Lung (tissue), 12 donors: Measurements from ENCODE around the gene BHLHA15. TPM values are rescaled to one million over a fixed set of nuclear protein-coding genes. Genes with fewer than 3 reads are reported as not detected.

Experiments
- ATAC-seq: fragments of 200-7000 bp; cut with Tn5 transposase; one replicate; pipeline ENCODE4 v1.9.1; 2020; ENCODE audit warnings: moderate number of reproducible peaks; ENCODE audit not compliant: insufficient read depth, low FRiP score
- DNase-seq, 3 donors: peaks; one replicate each; pipeline ENCODE4 v3.0.0-alpha.2; 2013 to 2017
- H3K27ac ChIP-seq, 2 donors: one replicate each; pipeline ENCODE4 v1.5.1; 2013; ENCODE audit warnings: mild to moderate bottlenecking in 2 of 2, moderate library complexity in 2 of 2, control low read depth in 1 of 2, inconsistent platforms in 1 of 2, low read depth in 1 of 2, low read length in 1 of 2
- H3K27me3 ChIP-seq, 3 donors: one replicate each; pipeline ENCODE4 v1.5.1; 2013; ENCODE audit warnings: low read length in 2 of 3; ENCODE audit not compliant: control insufficient read depth in 3 of 3, insufficient read depth in 3 of 3
- H3K36me3 ChIP-seq, 4 donors: one replicate each; pipeline ENCODE4 v1.5.1; 2013; ENCODE audit warnings: low read length in 4 of 4, mild to moderate bottlenecking in 1 of 4, moderate library complexity in 1 of 4; ENCODE audit not compliant: control insufficient read depth in 4 of 4, insufficient read depth in 4 of 4
- H3K4me1 ChIP-seq, 5 donors: one replicate each; pipeline ENCODE4 v1.5.1; 2013; ENCODE audit warnings: low read length in 5 of 5, mild to moderate bottlenecking in 2 of 5, moderate library complexity in 1 of 5; ENCODE audit not compliant: control insufficient read depth in 5 of 5, insufficient read depth in 5 of 5
- H3K4me3 ChIP-seq: one replicate; pipeline ENCODE4 v1.5.1; 2013; ENCODE audit warnings: mild to moderate bottlenecking, control low read depth, moderate library complexity
- H3K9ac ChIP-seq, 2 donors: one replicate each; pipeline ENCODE4 v1.5.1; 2013; ENCODE audit warnings: low read length in 2 of 2, control low read depth in 1 of 2; ENCODE audit not compliant: insufficient read depth in 1 of 2
- H3K9me3 ChIP-seq, 4 donors: one replicate each; pipeline ENCODE4 v1.5.1; 2013; ENCODE audit warnings: low read length in 3 of 4, mild to moderate bottlenecking in 1 of 4, moderate library complexity in 1 of 4; ENCODE audit not compliant: control insufficient read depth in 4 of 4, insufficient read depth in 3 of 4
- WGBS, 2 donors: extraction: QIAGEN DNeasy Blood & Tissue Kit; methylation state at CpG; one replicate each; pipeline ENCODE4 v1.1.7; 2013; 5-methylcytosine and 5-hydroxymethylcytosine counted together
- polyA plus RNA-seq, 2 donors: library from polyadenylated mRNA; stranded (reverse); fragments of 200-250 nt; gene quantifications; one replicate each; pipeline ENCODE4 v1.2.1, GENCODE V29; 2013
- total RNA-seq, 2 donors: library from RNA; depleted of rRNA in 1 of 2; stranded (reverse); fragments of >200 nt in 1 of 2; gene quantifications; one replicate each; pipeline ENCODE4 v1.2.1, GENCODE V29; 2014 to 2021
- TF ChIP-seq, protein P1 (sequence below): IDR thresholded peaks from 2 replicates; pipeline ENCODE4 v1.5.1; 2012; ENCODE audit warnings: mild to moderate bottlenecking; ENCODE audit errors: control extremely low read depth, extremely low read depth
- donor health status: control.
- donor health status: control.
- donor health status: Bipolar disorder and iron deficiency.
- donor health status: healthy.
- donor health status: DM: yes; HTN: yes; CAD: no.

The BHLHA15 gene
- total and polyA plus RNA-seq, 4 donors: 0.93 to 4.0 (median 2.6) TPM

DNA sequence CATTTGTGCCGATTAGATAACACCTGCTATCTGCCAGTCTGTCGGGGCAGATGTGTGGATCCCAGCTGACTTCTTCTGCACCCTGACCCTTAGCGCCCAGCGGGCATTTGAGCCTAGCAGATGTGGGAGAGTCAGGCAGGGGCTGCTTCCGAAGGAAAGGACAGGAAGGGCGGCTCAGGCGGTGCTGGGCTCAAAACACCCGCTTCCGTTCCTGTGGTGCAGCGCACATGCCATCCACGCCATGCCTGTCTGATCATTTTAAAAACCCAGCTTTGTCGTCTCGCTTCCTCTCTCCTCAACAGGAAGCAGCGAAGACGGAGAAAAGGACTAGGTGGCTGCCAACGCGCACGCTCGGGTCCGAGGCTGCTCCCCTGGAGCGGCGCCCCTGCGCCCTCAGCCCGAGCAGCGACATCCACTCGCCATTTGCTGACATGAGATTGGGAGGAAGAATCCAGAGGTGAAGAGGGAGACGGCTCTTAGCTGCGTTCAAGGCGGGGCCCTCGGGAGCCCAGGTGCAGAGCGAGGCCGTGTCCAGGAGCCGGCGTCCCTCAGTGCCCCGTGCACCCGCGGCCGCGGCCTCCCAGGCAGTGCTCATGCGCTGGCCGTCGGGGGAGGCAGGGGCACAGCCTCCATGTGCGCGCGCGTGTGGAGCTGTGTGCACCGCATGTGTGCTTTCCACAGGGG, 5.9 kb upstream of the BHLHA15 start:
- Histone ChIP-seq H3K9ac (no peak overlapping the region), H3K27me3 (no peaks in the 10 kb centered on the region), H3K4me1 (peaks cover 0 to 3% (median 0%) of the 10 kb centered on the region in 5 donors), H3K27ac (no peak overlapping the region), H3K4me3 (no peak overlapping the region), H3K36me3 (peaks cover 0 to 32% (median 0%) of the 10 kb centered on the region in 4 donors), H3K9me3 (no peaks in the 10 kb centered on the region)
- 94 to 97% methylated on average over 47 of the region's 47 CpGs for WGBS, 2 donors
- no peak for DNase-seq
- TF ChIP-seq, protein P1, sequence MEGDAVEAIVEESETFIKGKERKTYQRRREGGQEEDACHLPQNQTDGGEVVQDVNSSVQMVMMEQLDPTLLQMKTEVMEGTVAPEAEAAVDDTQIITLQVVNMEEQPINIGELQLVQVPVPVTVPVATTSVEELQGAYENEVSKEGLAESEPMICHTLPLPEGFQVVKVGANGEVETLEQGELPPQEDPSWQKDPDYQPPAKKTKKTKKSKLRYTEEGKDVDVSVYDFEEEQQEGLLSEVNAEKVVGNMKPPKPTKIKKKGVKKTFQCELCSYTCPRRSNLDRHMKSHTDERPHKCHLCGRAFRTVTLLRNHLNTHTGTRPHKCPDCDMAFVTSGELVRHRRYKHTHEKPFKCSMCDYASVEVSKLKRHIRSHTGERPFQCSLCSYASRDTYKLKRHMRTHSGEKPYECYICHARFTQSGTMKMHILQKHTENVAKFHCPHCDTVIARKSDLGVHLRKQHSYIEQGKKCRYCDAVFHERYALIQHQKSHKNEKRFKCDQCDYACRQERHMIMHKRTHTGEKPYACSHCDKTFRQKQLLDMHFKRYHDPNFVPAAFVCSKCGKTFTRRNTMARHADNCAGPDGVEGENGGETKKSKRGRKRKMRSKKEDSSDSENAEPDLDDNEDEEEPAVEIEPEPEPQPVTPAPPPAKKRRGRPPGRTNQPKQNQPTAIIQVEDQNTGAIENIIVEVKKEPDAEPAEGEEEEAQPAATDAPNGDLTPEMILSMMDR: no peak
- ATAC-seq: no peak

DNA sequence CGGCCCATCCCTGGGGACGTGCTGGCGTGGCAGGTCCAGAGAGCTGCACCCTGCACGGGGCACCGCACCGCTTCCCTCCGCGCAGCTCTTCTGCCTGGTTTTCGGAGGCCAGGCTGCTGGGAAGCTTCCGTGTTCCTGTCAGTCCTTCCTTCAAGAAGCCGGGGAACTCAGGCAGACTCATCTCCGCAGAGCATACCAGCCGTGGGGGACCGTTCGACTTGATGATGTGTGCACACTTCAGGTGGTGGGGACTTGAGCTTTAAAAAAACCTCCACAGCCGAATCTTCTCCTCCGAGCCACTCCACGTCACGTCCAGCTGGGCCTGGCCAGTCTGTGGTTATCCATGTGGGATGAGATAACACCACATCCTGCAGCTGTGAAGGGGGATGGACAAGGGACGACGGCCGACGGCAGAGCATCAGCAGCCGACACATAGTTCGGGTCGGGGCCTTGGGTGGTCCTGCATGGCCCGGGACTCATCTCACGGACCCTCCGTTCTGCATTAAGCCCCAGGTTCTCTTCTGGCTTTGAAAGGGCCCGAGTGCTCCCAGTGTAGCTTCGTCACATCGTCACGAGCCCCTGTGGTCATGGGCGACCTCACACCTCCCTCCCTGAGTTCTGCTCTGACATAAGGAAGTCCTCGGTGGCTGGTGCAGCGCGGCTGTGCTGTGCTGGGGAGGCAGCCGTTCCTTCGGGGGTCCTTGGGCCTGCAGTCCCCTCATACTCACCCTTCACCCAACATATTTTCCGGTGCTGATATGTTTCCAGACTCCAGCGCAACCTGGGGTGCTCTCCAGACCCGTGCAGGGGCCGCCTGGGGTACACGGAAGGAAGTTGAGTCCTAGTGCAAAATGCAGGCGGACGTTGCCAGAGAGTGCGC, 4.5 kb upstream of the BHLHA15 start:
- TF ChIP-seq, protein P1: no peak
- Histone ChIP-seq H3K4me1 (peaks cover 0 to 3% (median 0%) of the 10 kb centered on the region in 5 donors), H3K27me3 (no peaks in the 10 kb centered on the region), H3K27ac (no peak overlapping the region), H3K4me3 (no peak overlapping the region), H3K9ac (no peak overlapping the region), H3K36me3 (peaks cover 0 to 32% (median 0%) of the 10 kb centered on the region in 4 donors), H3K9me3 (no peaks in the 10 kb centered on the region)
- DNase-seq: no peak
- 95 to 96% methylated on average over 47 of the region's 47 CpGs for WGBS, 2 donors
- ATAC-seq: no peak

DNA sequence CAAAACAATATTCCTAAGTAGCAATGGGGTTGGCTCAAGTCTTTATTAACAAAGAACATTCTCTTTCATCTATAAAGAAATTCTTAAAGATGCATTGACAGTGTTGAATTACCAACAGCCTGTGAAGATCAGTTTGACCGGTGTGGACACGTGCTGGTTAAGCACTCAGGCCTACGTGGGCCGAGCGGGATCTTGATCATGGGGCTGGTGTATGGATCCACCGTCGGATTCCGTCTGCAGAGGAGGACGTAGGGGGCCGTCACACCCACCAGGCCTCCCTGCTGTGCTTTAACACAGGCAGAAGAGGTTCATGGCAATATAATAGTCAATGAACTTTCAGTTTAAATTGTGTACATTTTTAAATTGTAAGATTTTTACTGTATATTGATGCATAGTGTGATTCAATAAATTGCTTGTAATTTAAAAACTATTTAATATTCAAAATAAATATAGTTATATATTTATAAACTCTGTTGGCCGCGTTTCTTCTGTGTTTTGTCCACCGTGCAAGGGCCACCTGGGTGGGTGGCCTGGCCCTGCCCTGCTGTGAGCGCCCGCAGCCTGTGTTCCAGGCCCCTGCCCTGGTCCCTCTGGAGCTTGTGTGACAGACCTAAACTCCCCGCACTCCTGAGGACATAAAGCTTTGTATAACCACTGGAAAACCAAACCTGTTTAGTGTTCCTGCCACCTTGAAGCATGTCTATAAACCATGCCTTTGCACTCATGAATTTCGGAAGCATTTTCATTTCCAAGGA, 1.9 kb upstream of the BHLHA15 start:
- DNase-seq: no peak

More for the DNA sequence above, 1.9 kb upstream of the BHLHA15 start:
- TF ChIP-seq, protein P1: no peak
- Histone ChIP-seq H3K4me1 (peaks cover 0 to 3% (median 0%) of the 10 kb centered on the region in 5 donors), H3K36me3 (peaks cover 0 to 24% (median 0%) of the 10 kb centered on the region in 4 donors), H3K9ac (no peak overlapping the region), H3K27me3 (no peaks in the 10 kb centered on the region), H3K4me3 (no peak overlapping the region), H3K27ac (no peak overlapping the region), H3K9me3 (no peaks in the 10 kb centered on the region)
- 95 to 98% methylated on average over 17 of the region's 17 CpGs for WGBS, 2 donors
- ATAC-seq: no peak
